Epithelial cell of proximal tubule (primary cell): ENCODE data around the gene B9D1. TPM values are rescaled to one million over a fixed set of nuclear protein-coding genes. Genes with fewer than 3 reads are reported as not detected.

Experiments
- DNase-seq: peaks from one replicate; pipeline ENCODE4 v3.0.0-alpha.2; 2011; ENCODE audit warnings: low read depth
- H3K4me3 ChIP-seq: 2 replicates; pipeline ENCODE4 v1.5.1; 2011; ENCODE audit warnings: low read depth, mild to moderate bottlenecking, low read length
- CTCF ChIP-seq: conservative IDR thresholded peaks from 2 replicates; pipeline ENCODE4 v1.5.1; 2012; ENCODE audit warnings: low read depth, mild to moderate bottlenecking, low read length
- total RNA-seq: library from RNA; depleted of rRNA; stranded (reverse); fragments of >200 nt; gene quantifications from 2 replicates; pipeline ENCODE4 v1.2.3, GENCODE V29; 2015

The B9D1 gene
- total RNA-seq, 1 donor from 2014 or later: 44.2 TPM

- no peak for DNase-seq
- H3K4me3 ChIP-seq: no peak overlapping the region
- TF ChIP-seq CTCF: no peak
These were observed 37.4 kb upstream of the B9D1 start for GRCh38 chr17:19399750-19400450.

GRCh38 chr17:19398301-19399181 lies 36.0 kb upstream of the B9D1 start:
- no peak overlapping the region for H3K4me3 ChIP-seq
- no peak for TF ChIP-seq CTCF
- DNase-seq: no peak

DNA sequence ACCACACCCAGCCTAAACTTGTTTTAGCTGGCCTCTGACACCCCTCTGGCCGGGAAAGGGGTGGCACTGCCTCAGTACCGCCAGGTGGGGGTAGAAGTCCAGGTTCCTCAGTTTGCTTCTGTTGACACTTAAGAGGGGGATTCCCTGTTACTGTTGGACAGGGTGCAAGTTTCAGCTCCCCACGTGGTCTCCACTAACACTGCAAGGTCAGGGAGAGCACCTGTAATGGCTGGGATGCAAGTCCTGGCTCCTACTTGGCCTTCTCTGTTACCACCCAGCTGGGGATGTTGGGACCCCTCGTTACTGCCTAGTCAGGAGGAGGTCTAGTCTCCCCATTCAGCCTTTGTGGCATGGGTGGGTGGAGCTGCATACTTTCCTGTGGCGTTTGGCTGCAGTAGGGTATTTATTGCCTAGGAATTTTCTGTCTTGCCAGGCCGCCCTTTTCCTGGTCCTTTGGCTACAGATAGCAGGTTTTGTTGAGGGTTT lies 35.1 kb upstream of the B9D1 start:
- no peak for DNase-seq
- TF ChIP-seq CTCF: peak; percentile 38
- no peak overlapping the region for H3K4me3 ChIP-seq

- TF ChIP-seq CTCF: no peak
- no peak overlapping the region for H3K4me3 ChIP-seq
- no peak for DNase-seq
These were observed 29.8 kb upstream of the B9D1 start for GRCh38 chr17:19392303-19392702.

DNA sequence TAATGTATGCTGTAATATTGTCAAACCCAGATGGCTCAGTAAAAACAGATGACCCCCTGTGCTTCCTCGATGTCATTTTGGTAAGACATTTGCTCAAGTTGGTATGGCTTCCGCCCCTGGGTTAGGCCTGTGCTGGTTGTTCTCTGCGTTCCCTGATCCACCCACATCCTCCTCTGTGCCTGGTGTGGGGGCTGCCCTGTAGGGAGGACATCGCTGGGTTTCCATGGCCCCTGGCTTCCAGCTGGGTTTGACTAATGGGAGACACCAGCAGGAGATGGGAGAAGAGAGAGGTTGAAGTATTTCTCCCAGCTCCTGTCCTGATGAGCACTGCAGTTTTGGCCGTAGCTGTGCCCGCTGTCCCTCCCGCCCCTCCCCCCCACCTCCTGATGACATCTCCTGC lies 28.9 kb upstream of the B9D1 start:
- DNase-seq: no peak
- H3K4me3 ChIP-seq: no peak overlapping the region
- no peak for TF ChIP-seq CTCF

GRCh38 chr17:19390951-19391350 lies 28.4 kb upstream of the B9D1 start:
- no peak for TF ChIP-seq CTCF
- H3K4me3 ChIP-seq: no peak overlapping the region
- no peak for DNase-seq
